Adrenal gland (tissue), 5 donors: ENCODE results near the gene TMEM60.

Experiments used
- POLR2A ChIP-seq, 2 donors: fragments of 450-650 bp; IDR thresholded peaks; one replicate each; pipeline ENCODE4 v1.6.1; 2017; ENCODE audit warnings: antibody characterized with exemption in 2 of 2, mild to moderate bottlenecking in 2 of 2, moderate library complexity in 1 of 2
- TF ChIP-seq, protein P1 (sequence below), 6 experiments: fragments of 450-650 bp in 4 of 6; fragments of 200-600 bp in 2 of 6; sonication (generic) in 1 of 6; IDR thresholded peaks; 1 replicate in 5 of 6; 2 replicates in 1 of 6; pipeline versions ENCODE4 v1.5.1 to v1.8.0; 2016 to 2021; ENCODE audit warnings: antibody characterized with exemption in 6 of 6, mild to moderate bottlenecking in 2 of 6, moderate library complexity in 1 of 6
- donor health status: DM: no; HTN: no; CAD: no.

DNA sequence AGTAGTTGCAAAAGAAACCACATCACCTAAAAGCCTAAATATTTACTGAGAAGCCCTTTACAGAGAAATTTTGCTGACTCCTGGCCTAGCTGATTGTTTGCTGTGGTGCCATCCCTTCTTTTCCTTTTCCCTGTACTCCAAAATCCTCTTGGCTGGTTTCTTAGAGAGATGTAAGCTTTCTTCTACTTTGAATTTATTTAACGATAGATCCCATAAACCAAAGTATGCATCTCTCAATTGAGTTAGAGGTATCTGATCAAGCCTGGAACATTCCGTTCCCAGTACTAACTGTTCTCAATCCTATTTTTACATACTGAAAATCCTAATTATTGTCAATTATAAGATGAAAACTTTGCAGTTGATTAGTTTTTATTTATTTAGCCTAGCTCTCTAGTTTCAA is 6.3 kb downstream of the TMEM60 start:
- TF ChIP-seq, protein P1, sequence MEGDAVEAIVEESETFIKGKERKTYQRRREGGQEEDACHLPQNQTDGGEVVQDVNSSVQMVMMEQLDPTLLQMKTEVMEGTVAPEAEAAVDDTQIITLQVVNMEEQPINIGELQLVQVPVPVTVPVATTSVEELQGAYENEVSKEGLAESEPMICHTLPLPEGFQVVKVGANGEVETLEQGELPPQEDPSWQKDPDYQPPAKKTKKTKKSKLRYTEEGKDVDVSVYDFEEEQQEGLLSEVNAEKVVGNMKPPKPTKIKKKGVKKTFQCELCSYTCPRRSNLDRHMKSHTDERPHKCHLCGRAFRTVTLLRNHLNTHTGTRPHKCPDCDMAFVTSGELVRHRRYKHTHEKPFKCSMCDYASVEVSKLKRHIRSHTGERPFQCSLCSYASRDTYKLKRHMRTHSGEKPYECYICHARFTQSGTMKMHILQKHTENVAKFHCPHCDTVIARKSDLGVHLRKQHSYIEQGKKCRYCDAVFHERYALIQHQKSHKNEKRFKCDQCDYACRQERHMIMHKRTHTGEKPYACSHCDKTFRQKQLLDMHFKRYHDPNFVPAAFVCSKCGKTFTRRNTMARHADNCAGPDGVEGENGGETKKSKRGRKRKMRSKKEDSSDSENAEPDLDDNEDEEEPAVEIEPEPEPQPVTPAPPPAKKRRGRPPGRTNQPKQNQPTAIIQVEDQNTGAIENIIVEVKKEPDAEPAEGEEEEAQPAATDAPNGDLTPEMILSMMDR (IDR thresholded peaks at IDR 0.05) = no peak
- no peak for TF ChIP-seq POLR2A (IDR thresholded peaks at IDR 0.05)
